Ascending aorta (tissue), 2 donors: Measurements from ENCODE around the gene SIRT7. TPM values are rescaled to one million over a fixed set of nuclear protein-coding genes. Genes with fewer than 3 reads are reported as not detected.

ENCODE experiments used
- DNase-seq, 2 donors: peaks; one replicate each; pipeline ENCODE4 v3.0.0-alpha.2; 2019; ENCODE audit warnings: low spot score in 2 of 2
- H3K27ac ChIP-seq, 2 donors: fragments of 200-600 bp; sonication (generic); one replicate each; pipeline ENCODE4 v1.5.1; 2016 to 2017; ENCODE audit warnings: mild to moderate bottlenecking in 1 of 2
- H3K27me3 ChIP-seq: fragments of 200-600 bp; sonication (generic); one replicate; pipeline ENCODE4 v1.5.1; 2017
- H3K36me3 ChIP-seq, 2 donors: fragments of 200-600 bp; sonication (generic); one replicate each; pipeline ENCODE4 v1.5.1; 2016
- H3K4me1 ChIP-seq, 2 donors: fragments of 200-600 bp; sonication (generic); one replicate each; pipeline ENCODE4 v1.5.1; 2016 to 2017; ENCODE audit warnings: mild to moderate bottlenecking in 1 of 2
- H3K4me3 ChIP-seq, 2 donors: fragments of 200-600 bp; sonication (generic); one replicate each; pipeline ENCODE4 v1.5.1; 2016 to 2017; ENCODE audit warnings: mild to moderate bottlenecking in 1 of 2
- H3K9me3 ChIP-seq, 2 donors: fragments of 200-600 bp; sonication (generic); one replicate each; pipeline ENCODE4 v1.5.1; 2016
- CTCF ChIP-seq, 3 experiments: fragments of 200-600 bp in 2 of 3; fragments of 450-650 bp in 1 of 3; sonication (generic) in 2 of 3; IDR thresholded peaks; one replicate each; pipeline ENCODE4 v1.5.1; 2016 to 2019; ENCODE audit warnings: antibody characterized with exemption in 3 of 3, mild to moderate bottlenecking in 1 of 3, moderate library complexity in 1 of 3
- intact Hi-C: fragments of 100-400 bp; cut with DNase I; formaldehyde crosslinking; loops from one replicate; pipeline ENCODE4 v1.15.1; 2023
- total RNA-seq: library from RNA; depleted of rRNA; stranded (reverse); fragments of >200 nt; gene quantifications from one replicate; pipeline ENCODE4 v1.1.0, GENCODE V29; 2016

The SIRT7 gene
- total RNA-seq, 1 donor from 2014 or later: 32.6 TPM

DNA sequence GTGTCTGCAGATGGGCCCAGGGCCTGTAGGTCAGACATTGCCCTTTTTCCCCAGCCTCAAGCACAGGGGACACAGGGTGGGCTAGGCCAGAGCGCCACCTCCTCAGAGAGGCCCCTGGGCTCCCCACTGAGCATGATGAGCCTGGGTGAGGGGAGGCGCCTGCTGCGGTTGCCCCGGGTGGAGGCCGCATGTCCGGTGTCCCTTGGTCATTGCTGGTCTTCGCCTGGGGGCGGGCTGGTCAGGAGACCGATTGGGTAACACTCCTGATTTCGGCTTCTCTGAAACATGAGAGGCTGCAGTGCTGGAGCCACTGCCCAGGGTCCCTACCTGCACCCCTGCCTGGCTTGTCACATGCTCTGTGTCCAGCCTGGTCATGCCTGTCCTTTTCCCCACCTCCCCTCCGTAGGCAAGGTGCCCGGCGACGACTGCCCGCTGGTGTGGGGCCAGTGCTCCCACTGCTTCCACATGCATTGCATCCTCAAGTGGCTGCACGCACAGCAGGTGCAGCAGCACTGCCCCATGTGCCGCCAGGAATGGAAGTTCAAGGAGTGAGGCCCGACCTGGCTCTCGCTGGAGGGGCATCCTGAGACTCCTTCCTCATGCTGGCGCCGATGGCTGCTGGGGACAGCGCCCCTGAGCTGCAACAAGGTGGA is 18.3 kb downstream of the SIRT7 start:
- DNase-seq: peak in 1 of 2 donors; percentile 63
- Histone ChIP-seq H3K4me1 (peaks cover 5 to 10% of the 10 kb centered on the region in 2 donors), H3K27ac (no peak overlapping the region), H3K27me3 (no peaks in the 10 kb centered on the region), H3K36me3 (peaks cover 27 to 61% of the 10 kb centered on the region in 2 donors), H3K9me3 (no peaks in the 10 kb centered on the region), H3K4me3 (no peak overlapping the region)
- intact Hi-C loops: no loop called here
- TF ChIP-seq CTCF (IDR thresholded peaks at IDR 0.05): no peak

DNA sequence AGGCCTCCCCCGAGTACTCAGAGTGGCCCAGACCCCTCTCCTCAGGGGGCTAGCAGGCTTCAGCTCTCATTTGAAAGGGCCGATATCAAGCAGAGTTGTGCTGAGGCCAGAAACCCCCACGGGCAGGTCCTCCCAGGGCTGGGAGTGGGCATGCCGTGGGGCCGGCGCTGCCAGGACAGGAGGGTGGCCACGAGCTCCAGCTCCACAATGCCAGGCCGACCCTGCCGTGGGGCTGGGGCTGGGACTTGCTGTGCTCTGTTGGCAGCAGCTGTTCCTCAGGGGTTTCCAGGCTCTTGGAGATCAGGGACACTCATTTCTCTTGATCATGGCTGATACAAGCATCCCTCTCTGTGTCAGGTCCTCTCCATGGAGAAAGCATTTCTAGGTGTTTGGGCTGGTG is 19.1 kb downstream of the SIRT7 start:
- intact Hi-C loops: no loop called here
- Histone ChIP-seq H3K4me1 (peaks cover 5 to 10% of the 10 kb centered on the region in 2 donors), H3K36me3 (peaks cover 27 to 68% of the 10 kb centered on the region in 2 donors), H3K27ac (no peak overlapping the region), H3K27me3 (no peaks in the 10 kb centered on the region), H3K4me3 (no peak overlapping the region), H3K9me3 (no peaks in the 10 kb centered on the region)
- no peak for TF ChIP-seq CTCF (IDR thresholded peaks at IDR 0.05)
- no peak for DNase-seq

DNA sequence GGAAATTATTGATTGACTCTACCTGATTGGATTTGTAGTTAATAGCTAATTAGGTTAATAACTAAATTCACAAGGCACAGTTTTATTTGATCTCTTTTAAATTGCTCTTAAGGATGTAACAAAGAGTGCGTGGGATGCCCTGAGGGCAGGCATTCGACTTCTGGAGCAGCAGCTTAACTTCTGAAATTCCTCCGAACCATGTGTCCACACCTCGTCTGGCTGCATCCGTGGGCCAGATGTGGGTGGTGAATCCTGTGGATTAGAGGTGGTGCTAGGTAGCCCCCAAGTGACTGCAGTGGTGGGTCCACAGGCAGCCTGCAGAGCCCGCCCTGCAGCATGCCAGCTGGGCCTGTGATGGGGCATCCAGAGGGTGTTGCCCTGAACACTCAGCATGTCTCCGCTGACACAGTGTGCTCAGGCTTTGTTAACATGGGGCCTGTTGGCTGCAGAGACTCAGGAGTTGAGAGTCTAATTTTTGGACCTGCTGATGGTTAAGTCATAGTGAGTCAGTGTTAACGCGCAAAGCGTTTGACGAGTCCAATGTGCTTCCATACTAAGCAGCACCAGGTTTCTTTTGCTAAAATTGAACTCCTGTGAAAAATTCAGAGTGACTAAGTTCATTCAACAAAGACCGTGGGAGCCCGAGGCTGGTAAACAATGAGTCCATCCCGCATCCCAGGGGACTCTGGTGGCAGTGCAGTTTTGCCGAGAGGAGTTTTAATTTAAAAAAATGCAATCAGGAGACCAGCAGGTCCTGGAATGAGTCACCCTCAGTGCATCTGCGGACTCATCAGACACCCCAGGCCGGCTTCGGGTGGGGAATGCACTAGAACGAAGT is 19.7 kb downstream of the SIRT7 start:
- peaks cover 5 to 10% of the 10 kb centered on the region in 2 donors for H3K4me1 ChIP-seq
- no peaks in the 10 kb centered on the region for H3K9me3 ChIP-seq
- no peak overlapping the region for H3K27ac ChIP-seq
- no peak for TF ChIP-seq CTCF (IDR thresholded peaks at IDR 0.05)
- H3K27me3 ChIP-seq: no peaks in the 10 kb centered on the region
- peaks cover 27 to 71% of the 10 kb centered on the region in 2 donors for H3K36me3 ChIP-seq
- no peak for DNase-seq
- intact Hi-C loops: no loop called here
- no peak overlapping the region for H3K4me3 ChIP-seq

- H3K4me3 ChIP-seq: no peak overlapping the region
- no peak overlapping the region for H3K27ac ChIP-seq
- H3K4me1 ChIP-seq: peaks cover 6 to 13% of the 10 kb centered on the region in 2 donors
- no peaks in the 10 kb centered on the region for H3K9me3 ChIP-seq
- H3K27me3 ChIP-seq: no peaks in the 10 kb centered on the region
- H3K36me3 ChIP-seq: peaks cover 27 to 67% of the 10 kb centered on the region in 2 donors
- intact Hi-C loops: no loop called here
- no peak for DNase-seq
- no peak for TF ChIP-seq CTCF (IDR thresholded peaks at IDR 0.05)
Measured at GRCh38 chr17:81895400-81895799, 22.6 kb downstream of the SIRT7 start.

DNA sequence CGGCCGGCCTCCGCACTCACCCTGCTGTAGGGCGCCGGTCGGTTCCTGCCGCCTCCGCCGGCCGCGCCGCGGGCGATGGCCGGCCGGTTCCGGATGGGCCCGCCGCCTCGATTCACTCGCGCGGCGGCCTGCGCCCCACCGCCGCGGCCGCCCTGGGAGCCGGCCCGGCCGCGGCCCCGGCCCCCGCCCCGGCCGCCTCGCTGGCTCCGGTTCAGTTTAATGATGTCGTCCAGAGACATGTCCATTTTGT is 26.7 kb downstream of the SIRT7 start:
- Histone ChIP-seq H3K4me3 (peak overlapping the region; percentile 80 to 96), H3K36me3 (peaks cover 43 to 65% of the 10 kb centered on the region in 2 donors), H3K9me3 (no peaks in the 10 kb centered on the region), H3K27me3 (no peaks in the 10 kb centered on the region), H3K4me1 (peaks cover 12 to 19% of the 10 kb centered on the region in 2 donors), H3K27ac (peak overlapping the region; percentile 80 to 89)
- no peak for TF ChIP-seq CTCF (IDR thresholded peaks at IDR 0.05)
- no peak for DNase-seq
- intact Hi-C loops: loop anchor here (1.0 to 2.0 kb wide), 3 partner anchors 20 to 35 kb away; partner anchors contain the start of genes ARHGDIA and PCYT2
